SK-N-MC (cell line): ENCODE data around the gene R3HDM2.

Source experiments
- EZH2 ChIP-seq: fragments of 200-600 bp; sonication (generic); IDR thresholded peaks from one replicate; pipeline ENCODE4 v1.6.1; 2017; ENCODE audit warnings: antibody characterized with exemption
- POLR2AphosphoS5 ChIP-seq: IDR thresholded peaks from 2 replicates; pipeline ENCODE4 v1.6.1; 2012; ENCODE audit warnings: mild to moderate bottlenecking, low read depth, low read length, borderline replicate concordance

- no peak for TF ChIP-seq POLR2AphosphoS5
- no peak for TF ChIP-seq EZH2
Observed at GRCh38 chr12:57330992-57331391, 99.9 kb downstream of the R3HDM2 start.
